Kidney tubule cell (primary cell): ENCODE results near the gene HMCN1.
A peak's percentile ranks its signal among the peaks of the same experiment; 100 is the strongest.
"Not testable (repeated sequence)": the region's sequence is repeated elsewhere in the genome, so short reads cannot be mapped to it uniquely, and the experiment has no call there.

Experiments used
- DNase-seq: peaks from one replicate; pipeline ENCODE4 v3.0.0-alpha.2; 2018; ENCODE audit warnings: low spot score

HMCN1 gene

GRCh38 chr1:185853739-185854138 is 119.5 kb downstream of the HMCN1 start:
- no peak for DNase-seq

GRCh38 chr1:185856482-185856881 is 122.3 kb downstream of the HMCN1 start:
- DNase-seq: no peak

- DNase-seq: no peak
These were observed 123.3 kb downstream of the HMCN1 start for GRCh38 chr1:185857442-185857841.

GRCh38 chr1:185860311-185860710 is 126.1 kb downstream of the HMCN1 start:
- no peak for DNase-seq

- no peak for DNase-seq
These were observed 126.7 kb downstream of the HMCN1 start for GRCh38 chr1:185860859-185861258.

GRCh38 chr1:185861630-185862029 is 127.4 kb downstream of the HMCN1 start:
- DNase-seq: peak; percentile 3

- no peak for DNase-seq
These were observed 128.0 kb downstream of the HMCN1 start for GRCh38 chr1:185862235-185862634.

GRCh38 chr1:185864331-185864730 is 130.1 kb downstream of the HMCN1 start:
- no peak for DNase-seq

- DNase-seq: peak; percentile 89
These were observed 130.8 kb downstream of the HMCN1 start for GRCh38 chr1:185864889-185865517.

GRCh38 chr1:185869590-185869989 is 135.4 kb downstream of the HMCN1 start:
- no peak for DNase-seq

- no peak for DNase-seq
These were observed 137.5 kb downstream of the HMCN1 start for GRCh38 chr1:185871627-185872150.

- DNase-seq: no peak
These were observed 140.1 kb downstream of the HMCN1 start for GRCh38 chr1:185874246-185874645.

- DNase-seq: no peak
These were observed 146.1 kb downstream of the HMCN1 start for GRCh38 chr1:185880330-185880729.

- DNase-seq: no peak
These were observed 146.7 kb downstream of the HMCN1 start for GRCh38 chr1:185880779-185881333.

GRCh38 chr1:185886046-185886445 is 151.9 kb downstream of the HMCN1 start:
- no peak for DNase-seq

- DNase-seq: no peak
These were observed 152.5 kb downstream of the HMCN1 start for GRCh38 chr1:185886671-185887070.

GRCh38 chr1:185892831-185893403 is 158.7 kb downstream of the HMCN1 start:
- DNase-seq: not testable (repeated sequence)

GRCh38 chr1:185894791-185895190 is 160.6 kb downstream of the HMCN1 start:
- DNase-seq: peak; percentile 47

- DNase-seq: peak; percentile 20
These were observed 161.2 kb downstream of the HMCN1 start for GRCh38 chr1:185895208-185895900.

GRCh38 chr1:185896863-185897262 is 162.7 kb downstream of the HMCN1 start:
- DNase-seq: peak; percentile 26

- no peak for DNase-seq
These were observed 172.0 kb downstream of the HMCN1 start for GRCh38 chr1:185906186-185906585.

- DNase-seq: no peak
These were observed 173.1 kb downstream of the HMCN1 start for GRCh38 chr1:185907246-185907645.

GRCh38 chr1:185911978-185912377 is 177.8 kb downstream of the HMCN1 start:
- DNase-seq: no peak
